Epidermal melanocyte (primary cell): ENCODE data around the gene PPP2R5C.
"Not testable (repeated sequence)": the region's sequence is repeated elsewhere in the genome, so short reads cannot be mapped to it uniquely, and the experiment has no call there.

Experiments used
- DNase-seq: peaks from one replicate; pipeline ENCODE4 v3.0.0; 2011; ENCODE audit warnings: low spot score; ENCODE audit not compliant: insufficient read length

The PPP2R5C gene

DNA sequence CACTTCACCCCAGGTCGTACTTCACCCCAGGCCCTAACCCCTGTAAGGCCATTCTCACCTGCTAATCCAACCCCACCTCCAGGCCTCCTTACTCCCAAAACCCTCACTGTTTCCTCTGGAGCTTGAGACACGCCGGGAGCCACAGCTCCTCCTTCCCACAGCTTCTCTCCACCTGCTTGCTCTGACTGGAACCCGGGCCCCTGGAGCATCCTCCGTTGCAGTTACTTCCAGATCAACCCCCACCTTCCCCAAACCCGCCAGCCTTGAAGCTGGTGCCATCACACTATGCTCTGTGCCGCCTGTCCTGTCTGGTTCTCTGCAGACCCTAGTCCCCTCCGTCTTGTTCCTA, 34.6 kb upstream of the PPP2R5C start:
- no peak for DNase-seq

DNA sequence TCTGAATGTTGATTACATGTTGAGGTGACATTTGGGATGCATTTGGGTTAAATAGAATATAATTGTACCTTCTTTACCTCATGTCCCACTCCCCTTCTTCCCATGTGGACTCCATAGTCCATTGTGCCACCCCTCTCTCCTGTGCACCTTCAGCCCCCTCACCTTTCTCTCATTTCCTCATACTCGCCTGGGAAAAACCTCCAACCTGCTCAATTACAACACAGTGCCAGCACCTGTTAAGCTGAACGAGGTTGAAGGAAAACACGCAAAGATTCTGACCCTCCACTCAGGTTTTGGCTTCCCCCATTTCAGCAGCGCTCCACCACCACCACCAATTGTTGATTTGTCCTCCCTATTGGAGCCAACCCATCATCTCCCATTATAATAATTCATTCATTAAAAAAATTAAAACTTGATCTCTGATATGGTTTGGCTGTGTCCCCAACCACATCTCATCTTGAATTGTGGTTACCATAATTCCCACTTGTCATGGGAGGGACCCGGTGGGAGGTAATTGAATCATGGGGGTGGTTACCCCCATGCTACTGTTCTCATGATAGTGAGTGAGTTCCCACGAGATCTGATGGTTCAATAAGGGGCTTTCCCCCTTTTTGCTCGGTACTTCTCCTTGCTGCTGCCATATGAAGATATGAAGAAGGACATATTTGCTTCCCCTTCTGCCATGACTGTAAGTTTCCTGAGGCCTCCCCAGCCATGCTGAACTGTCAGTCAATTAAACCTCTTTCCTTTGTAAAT, 33.7 kb upstream of the PPP2R5C start:
- no peak for DNase-seq

DNA sequence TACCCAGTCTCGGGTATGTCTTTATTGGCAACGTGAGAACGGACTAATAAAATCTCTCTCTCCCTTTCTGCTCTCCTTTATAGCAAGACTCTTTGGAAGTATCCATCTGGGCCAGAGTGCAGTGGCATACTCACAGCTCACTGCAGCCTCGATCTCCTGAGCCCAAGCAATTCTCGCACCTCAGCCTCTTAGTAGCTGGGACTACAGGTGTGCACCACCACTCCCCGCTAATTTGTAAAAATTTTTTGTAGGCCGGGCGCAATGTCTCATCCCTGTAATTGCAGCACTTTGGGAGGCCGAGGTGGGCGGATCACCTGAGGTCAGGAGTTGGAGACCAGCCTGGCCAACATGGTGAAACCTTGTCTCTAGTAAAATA, 33.2 kb upstream of the PPP2R5C start:
- DNase-seq = no peak

DNA sequence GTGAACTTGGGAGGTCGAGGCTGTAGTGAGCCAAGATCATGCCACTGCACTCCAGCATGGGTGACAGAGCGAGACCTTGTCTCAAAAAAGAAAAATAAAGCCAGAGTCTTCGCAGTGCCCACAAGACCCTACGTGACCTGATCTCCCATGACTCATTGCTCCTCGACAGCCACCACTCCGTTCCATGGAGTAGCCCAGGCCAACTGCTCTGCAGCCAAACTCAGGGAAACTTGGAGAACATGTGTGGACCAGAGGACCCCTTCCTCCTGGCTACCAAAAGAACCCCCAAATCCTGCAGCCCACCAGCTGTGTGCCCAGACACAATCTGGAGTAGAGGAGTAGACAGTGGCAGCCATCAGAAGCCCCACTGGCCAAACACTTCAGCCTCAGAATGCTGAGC, 32.1 kb upstream of the PPP2R5C start:
- DNase-seq = no peak

DNA sequence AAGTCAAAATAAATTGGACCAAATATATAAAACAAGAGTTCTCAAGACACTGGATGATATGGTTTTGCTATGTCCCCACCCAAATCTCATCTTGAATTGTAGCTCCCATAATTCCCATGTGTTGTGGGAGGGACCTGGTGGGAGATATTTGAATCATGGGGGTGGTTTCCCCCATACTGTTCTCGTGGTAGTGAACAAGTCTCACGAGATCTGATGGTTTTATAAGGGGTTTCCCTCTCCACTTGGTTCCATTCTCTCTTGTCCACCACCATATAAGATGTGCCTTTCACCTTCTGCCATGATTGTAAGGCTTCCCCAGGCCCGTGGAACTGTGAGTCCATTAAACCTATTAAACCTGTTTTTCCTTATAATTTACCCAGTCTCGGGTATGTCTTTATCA, 31.4 kb upstream of the PPP2R5C start:
- DNase-seq = not testable (repeated sequence)

DNA sequence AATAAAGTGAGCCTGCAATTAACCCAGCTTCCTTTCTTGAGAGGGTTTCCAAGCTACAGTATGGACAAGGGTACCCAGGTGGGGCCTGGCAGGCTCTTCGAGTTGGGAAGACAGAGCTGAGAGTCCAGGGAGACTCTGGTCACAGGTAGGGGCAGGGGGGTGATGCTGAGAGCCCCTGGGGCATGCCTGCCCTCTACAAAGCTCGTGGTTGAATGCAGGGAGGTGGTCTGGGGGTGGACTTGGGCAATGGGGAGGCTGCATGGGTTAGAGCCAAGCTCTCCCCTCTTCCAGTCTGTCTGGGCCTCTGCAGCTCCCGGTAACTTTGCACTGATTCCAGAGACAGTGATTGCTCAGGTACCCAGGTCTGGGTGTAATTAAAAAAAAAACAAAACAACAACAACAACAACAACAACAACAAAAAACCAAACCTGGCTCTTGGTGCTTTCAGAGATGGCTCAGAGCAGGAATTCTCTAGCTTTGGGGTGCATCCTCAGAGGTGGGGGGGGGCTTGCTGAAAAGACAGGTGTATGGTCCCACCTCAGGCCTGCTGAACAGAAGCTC, 30.8 kb upstream of the PPP2R5C start:
- no peak for DNase-seq

DNA sequence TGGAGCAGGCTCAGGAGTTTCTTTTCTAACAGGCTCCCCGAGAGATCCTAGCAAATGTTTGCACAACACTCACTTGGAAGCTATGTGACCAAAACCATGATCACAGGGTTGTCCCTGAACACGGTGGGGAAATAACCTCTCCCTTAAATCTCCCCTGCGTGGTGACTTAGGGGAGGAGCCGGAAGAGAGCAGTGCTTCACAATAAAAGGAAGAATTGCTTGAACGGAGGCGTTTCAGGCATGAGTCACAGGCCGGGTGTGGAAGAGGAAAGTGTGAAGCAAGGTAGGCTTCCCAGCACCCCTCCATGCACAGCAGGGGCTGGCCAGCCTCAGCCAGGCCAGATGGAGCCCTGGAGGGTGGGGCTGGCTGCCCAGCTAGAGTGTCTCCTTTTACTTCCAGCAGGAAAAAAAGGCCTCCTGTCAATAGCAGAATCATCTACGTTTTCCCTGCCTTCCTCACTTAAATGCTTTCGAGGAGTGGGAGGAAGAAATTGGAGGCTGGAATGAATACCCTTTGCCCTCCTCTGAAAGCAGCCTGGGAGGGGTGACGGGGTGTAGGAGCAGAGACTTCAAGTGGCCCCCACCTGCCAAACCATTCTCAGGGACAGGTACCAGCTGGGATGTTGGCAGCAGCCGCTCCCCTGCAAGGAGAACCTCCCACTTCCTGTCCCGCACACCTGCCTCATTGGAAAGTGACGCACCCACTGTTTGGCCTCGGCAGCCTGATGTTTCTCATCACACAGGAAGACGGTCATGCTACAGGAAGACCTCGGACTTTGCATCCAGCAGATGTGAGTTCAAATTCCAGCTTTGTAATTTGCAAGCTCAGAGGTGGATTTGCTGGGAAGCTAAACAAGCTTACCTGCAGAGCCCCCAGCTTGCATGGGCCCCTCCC, 30.1 kb upstream of the PPP2R5C start:
- DNase-seq = no peak

DNA sequence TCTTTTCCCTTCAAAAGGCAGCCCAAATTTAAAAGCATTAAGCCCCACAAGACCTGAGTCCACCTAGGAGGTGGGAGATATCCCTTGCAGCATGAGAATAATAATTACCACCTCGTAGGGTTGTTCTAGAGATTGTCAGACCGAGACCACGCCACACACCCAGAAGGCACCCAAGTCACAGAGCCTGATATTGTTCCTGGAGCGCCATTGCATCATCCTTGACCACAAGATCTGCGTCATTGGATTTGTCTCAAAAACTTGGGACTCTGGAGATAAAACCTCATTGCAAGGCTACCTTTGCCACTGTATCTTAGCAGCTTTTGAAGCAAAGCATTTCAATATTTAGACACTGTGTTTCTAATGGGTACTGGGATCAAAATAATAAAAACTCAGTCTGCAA, 29.4 kb upstream of the PPP2R5C start:
- DNase-seq = no peak

DNA sequence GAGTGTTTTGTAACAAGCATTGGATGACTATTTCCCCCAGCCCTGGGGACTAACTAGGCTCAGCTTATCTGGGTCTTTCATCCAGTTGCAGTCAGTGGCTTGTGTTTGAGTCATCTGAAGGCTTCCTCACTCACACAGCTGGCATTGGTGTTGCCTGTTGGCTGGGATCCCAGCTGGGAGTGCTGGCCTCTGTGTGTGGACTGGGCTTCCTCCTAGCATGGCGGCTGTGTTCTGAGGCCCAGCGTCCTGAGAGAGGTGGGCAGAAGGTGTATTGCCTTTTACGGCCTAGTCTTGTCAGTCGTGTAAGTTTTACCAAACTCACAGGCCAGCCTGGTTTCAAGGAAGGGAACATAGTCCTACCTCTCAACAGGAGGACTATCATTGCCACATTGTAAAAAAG, 28.3 kb upstream of the PPP2R5C start:
- DNase-seq = no peak

DNA sequence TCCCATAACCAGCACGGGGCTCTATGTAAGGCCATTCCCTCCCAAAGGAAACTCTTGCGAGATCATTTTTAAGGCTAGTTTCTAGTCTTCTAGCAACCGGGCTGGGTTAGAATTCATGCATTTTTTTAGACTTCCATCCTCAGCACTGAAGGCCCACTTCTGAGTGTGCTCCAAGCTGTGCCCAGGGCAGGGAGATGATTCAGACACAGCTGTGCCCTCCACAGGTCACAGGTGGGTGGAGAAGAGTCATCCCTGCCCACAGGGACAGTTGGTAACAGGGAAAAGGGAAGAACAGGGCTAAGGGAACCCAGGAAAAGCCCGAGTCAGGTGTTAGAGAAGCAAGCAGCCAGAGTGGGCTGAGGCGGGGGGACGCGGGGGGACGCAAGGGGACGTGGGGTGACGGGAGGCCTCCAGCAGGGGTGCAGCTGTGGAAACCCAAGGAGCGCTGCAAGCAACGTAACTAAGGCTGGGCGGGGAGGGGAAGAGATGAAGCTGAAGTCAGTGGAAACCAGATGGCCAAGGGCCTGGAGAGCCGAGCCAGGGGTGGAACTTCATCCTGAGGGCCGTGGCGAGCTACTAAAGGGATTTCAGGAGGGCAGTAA, 27.2 kb upstream of the PPP2R5C start:
- DNase-seq = no peak

DNA sequence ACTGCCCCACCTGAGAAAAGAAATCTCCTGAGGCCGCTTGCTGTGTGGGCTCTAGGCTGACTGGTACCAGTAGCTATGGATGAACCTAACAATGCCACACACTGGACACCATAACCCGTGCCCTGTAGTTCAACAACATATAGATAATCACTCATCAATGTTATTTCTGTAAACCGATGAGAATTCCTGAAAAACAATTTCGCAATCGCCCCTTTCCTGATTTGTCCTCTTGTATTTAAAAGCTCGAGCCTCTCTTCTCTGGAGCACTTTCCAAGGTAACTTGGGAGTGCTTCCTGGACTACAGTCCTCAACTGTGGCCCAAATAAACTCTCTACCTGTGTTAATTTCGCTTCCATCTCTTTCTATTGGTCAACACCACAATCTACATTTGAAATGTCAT, 26.1 kb upstream of the PPP2R5C start:
- DNase-seq = no peak

DNA sequence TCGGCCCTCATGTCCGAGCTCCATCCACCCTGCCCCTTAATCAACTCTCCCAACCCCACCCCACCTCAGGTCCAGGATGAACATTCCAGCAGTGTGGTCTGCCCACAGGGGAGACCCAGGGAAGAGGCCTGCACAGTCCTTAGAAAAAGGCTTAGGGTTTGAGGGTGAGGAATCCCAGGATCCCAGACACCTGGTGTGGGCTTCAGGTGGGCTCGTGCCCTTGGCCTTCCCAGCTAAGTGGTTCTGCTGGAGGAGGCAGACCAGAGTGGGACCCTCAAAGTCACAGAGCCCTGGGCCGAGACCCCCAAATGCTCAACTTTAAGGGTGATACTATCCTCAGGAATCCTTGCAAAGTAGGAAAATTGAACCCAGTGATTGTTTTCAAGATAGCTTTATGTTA, 25.4 kb upstream of the PPP2R5C start:
- no peak for DNase-seq

DNA sequence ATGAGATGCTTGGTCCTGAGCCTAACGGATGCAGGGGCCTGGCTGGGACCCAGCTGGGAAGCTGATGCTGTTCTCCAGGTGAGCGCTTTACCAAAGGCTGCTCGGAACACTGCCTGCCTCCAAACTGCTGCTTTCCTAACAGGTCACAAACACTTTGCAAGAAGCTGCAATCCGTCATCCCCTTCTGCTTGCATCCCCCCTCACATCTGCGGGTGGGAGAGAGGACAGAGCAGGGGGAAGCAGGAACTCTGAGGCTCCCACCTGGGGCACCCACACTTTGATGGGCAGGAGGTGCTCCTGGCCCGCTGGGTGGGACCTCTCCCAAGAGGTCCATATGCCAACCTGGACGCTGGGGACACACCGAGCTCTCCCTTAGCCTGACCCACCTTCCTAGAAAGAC, 24.9 kb upstream of the PPP2R5C start:
- no peak for DNase-seq

DNA sequence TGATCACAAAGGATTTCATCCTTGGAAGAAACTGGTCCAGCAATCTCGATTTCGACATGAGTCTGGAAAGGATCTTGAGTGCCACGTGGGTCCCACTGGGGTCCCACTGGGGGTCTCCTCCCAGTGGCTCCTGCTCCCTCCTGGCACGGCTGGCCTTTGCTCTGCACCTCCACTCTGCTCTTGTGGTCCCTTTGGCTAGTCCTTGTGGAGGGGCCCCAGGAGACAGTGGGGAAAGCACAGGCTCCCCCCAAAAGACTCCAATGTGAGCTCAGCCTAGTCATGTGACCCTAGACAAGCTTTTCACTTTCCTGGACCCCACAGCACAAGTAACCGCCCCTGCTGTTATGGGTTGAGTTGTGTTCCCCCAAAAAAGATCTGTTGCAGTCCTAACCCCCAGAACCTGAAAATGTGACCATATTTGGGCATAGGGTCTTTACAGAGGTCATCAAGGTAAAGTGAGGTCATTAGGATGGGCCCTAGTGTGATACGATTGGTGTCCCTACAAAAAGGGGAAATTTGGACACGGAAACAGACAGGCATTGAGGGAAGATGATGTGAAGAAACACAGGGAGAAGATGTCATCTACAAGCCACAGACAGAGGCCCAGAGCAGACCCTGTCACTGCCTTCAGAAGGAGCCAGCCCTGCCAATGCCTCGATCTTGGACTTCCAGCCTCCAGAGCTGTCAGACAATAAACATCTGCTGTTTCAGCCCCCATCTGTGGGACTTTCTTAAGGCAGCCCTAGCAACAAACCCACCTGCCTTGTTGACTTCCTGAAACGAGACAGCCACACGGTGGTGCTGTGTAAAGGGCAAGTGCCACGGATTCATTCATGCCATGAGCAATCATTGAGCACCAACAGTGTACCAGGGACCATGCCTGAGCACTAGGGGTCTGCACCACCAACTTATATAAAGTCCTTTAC, 23.8 kb upstream of the PPP2R5C start:
- no peak for DNase-seq

DNA sequence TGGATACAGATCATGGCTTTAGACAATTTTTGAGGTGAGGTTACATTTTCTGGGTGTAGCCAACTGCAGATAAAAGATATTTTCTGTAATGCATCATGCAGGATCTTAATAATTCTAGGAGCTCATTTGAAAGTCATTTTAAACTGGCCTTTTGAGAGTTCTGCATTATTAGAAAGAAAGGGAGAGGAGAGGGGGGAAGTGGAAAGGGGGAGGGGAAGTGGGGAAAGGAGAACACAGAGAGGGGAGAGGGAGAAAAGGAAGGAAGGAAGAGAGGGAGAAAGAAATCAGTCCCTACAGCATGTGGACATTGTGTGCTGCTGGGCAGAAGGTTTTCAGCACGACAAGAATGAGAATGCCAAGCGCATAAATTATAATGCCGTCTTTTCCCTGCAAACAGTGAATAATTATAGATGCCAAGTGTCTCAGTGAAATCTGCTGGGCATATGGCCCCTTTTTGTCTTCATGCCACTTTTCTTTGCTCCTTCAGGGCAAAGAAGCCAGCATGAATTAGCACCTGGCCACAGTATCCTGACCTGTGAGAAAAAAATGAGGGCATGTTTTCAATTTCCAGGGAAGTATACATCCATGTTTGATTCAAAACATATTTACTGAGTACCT, 22.7 kb upstream of the PPP2R5C start:
- DNase-seq = no peak

DNA sequence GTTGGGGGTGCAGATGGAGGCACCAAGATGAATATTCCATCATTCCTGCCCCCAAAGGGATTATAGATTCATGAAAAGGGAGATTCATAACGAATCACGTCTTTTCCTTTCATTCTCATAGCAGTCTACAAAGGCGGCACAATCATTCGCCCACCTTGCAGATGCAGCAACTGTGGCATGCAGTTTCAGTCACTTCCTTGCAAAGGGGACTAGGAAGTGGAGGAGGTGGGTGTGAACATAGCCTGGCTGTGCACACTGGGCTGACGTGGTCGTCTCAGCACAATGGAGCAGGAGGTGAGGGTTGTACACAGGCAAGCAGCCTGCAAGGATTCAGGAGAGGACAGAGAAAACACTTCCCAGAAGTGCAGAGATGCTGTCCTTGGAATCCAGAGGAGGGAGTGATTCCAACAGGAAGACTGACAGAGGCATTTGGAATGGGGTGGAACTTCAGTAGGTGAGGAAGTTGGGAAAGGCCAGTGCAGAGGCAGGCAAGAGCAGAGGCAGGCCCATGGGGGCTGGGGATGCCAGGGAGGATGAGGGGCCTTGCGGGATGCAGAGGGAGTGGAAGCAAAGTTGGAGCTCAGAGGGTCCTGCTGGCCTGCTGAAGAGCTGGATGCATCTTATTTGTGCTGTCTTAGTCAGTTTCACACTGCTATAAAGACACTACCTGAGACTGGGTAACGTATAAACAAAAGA, 21.9 kb upstream of the PPP2R5C start:
- no peak for DNase-seq

DNA sequence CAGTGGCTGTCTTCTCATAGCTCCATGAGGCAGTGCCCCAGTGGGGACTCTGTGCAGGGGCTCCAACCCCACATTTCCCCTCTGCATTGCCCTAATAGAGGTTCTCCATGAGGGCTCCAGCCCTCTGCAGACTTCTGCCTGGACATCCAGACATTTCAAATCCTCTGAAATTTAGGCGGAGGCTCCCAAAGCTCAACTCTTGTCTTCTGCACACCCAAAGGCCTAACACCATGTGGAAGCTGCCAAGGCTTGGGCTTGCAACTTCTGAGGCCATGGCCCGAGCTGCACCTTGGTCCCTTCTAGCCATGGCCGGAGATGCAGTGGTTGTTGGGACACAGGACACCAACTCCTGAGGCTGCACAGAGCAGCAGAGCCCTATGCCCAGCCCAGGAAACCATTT, 20.5 kb upstream of the PPP2R5C start:
- no peak for DNase-seq

DNA sequence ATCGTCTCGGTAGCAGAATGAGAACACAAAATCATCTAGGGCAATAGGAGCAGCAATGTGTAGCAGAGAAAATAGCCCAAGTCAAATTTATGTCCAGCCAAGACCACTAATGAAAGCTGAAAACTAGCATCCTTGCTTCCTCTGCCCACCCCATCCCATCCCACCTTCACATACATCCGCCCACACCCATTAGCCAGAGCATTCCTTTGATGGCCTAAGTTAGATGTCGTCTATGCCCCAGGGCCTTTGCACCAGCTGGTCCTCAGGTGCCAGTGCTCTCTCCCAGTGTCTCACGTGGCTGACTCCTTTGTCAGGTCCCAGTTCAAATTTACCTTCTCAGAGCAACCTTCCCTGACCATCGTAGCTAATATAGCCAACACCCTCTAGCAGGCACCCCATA, 17.8 kb upstream of the PPP2R5C start:
- no peak for DNase-seq

DNA sequence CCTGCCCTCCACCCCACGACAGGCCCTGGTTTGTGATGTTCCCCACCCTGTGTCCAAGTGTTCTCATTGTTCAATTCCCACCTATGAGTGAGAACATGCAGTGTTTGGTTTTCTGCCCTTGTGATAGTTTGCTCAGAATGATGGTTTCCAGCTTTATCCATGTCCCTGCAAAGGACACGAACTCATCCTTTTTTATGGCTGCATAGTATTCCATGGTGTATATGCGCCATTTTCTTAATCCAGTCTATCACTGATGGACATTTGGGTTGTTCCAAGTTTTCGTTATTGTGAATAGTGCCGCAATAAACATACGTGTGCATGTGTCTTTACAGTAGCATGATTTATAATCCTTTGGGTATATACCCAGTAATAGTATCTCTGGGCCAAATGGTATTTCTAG, 17.1 kb upstream of the PPP2R5C start:
- not testable (repeated sequence) for DNase-seq

DNA sequence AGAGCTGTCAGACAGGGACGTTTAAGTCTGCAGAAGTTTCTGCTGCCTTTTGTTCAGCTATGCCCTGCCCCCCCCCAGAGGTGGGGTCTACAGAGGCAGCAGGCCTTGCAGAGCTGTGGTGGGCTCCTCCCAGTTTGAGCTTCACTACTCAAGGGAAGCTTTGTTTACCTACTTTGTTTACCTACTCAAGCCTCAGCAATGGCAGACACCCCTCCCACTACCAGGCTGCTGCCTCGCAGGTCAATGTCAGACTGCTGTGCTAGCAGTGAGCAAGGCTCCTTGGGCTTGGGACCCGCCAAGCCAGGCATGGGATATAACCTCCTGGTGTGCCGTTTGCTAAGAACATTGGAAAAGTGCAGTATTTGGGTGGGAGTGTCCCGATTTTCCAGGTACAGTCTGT, 11.8 kb upstream of the PPP2R5C start:
- DNase-seq = not testable (repeated sequence)
